ENCODE data around the gene ZNF646. TPM values are rescaled to one million over a fixed set of nuclear protein-coding genes. Genes with fewer than 3 reads are reported as not detected.

The ZNF646 gene
- total and polyA plus RNA-seq, 3 donors from 2014 or later = 68.9 to 80.3 (median 74.0) TPM

DNA sequence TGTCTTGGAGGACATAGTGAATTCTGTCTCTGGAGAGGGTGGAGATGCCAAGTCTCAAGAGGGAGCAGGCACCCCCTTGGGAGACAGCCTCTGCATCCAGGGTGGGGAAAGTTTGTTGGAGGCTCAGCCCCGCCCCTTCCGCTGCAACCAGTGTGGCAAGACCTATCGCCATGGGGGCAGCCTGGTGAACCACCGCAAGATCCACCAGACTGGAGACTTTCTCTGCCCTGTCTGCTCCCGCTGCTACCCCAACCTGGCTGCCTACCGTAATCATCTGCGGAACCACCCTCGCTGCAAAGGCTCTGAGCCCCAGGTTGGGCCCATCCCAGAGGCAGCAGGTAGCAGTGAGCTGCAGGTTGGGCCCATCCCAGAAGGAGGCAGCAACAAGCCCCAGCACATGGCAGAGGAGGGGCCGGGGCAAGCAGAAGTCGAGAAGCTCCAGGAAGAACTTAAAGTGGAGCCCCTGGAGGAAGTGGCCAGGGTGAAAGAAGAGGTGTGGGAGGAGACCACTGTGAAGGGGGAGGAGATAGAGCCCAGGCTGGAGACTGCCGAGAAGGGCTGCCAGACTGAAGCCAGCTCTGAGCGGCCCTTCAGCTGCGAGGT lies 5.2 kb downstream of the ZNF646 start:
- Histone ChIP-seq H3K36me3 (ENCODE audit: low read depth, missing control alignments) (no peaks in the 10 kb centered on the region), H3K27ac (no peak overlapping the region), H3K4me1 (peaks cover 31% of the 10 kb centered on the region), H3K4me3 (no peak overlapping the region), H3K27me3 (no peaks in the 10 kb centered on the region), H3K9me3 (no peaks in the 10 kb centered on the region)
- TF ChIP-seq, protein P1, sequence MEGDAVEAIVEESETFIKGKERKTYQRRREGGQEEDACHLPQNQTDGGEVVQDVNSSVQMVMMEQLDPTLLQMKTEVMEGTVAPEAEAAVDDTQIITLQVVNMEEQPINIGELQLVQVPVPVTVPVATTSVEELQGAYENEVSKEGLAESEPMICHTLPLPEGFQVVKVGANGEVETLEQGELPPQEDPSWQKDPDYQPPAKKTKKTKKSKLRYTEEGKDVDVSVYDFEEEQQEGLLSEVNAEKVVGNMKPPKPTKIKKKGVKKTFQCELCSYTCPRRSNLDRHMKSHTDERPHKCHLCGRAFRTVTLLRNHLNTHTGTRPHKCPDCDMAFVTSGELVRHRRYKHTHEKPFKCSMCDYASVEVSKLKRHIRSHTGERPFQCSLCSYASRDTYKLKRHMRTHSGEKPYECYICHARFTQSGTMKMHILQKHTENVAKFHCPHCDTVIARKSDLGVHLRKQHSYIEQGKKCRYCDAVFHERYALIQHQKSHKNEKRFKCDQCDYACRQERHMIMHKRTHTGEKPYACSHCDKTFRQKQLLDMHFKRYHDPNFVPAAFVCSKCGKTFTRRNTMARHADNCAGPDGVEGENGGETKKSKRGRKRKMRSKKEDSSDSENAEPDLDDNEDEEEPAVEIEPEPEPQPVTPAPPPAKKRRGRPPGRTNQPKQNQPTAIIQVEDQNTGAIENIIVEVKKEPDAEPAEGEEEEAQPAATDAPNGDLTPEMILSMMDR (IDR thresholded peaks at IDR 0.05) = no peak
- no peak for TF ChIP-seq POLR2A (IDR thresholded peaks at IDR 0.05)
- WGBS, 2 donors = 84 to 88% methylated on average over 12 to 13 of the region's 13 CpGs
- intact Hi-C loops (cut with DNase I; ENCODE audit: low total_unique reads) = no loop called here
- DNase-seq = no peak

DNA sequence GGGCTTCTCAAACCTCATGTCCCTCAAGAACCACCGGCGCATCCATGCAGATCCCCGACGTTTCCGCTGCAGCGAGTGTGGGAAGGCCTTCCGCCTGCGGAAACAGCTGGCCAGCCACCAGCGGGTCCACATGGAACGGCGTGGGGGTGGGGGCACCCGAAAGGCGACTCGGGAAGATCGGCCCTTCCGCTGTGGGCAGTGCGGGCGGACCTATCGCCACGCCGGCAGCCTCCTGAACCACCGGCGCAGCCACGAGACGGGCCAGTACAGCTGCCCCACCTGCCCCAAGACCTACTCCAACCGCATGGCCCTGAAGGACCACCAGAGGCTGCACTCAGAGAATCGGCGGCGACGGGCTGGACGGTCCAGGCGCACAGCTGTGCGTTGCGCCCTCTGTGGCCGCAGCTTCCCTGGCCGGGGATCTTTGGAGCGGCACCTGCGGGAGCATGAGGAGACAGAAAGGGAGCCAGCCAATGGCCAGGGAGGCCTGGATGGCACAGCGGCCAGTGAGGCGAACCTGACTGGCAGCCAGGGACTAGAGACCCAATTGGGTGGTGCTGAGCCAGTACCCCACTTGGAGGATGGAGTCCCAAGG lies 5.9 kb downstream of the ZNF646 start:
- 96% methylated on average over 13 to 40 of the region's 40 CpGs for WGBS, 2 donors
- peaks cover 31% of the 10 kb centered on the region for H3K4me1 ChIP-seq
- H3K36me3 ChIP-seq (ENCODE audit: low read depth, missing control alignments) = no peaks in the 10 kb centered on the region
- no peak overlapping the region for H3K4me3 ChIP-seq
- DNase-seq = no peak
- H3K27me3 ChIP-seq = no peaks in the 10 kb centered on the region
- H3K9me3 ChIP-seq = no peaks in the 10 kb centered on the region
- TF ChIP-seq POLR2A (IDR thresholded peaks at IDR 0.05) = no peak
- TF ChIP-seq, protein P1 (IDR thresholded peaks at IDR 0.05) = no peak
- H3K27ac ChIP-seq = no peak overlapping the region
- intact Hi-C loops (cut with DNase I; ENCODE audit: low total_unique reads) = loop anchor here (10.0 kb wide), 1 partner anchor 65 kb away; no protein-coding TSS in a partner anchor

- TF ChIP-seq, protein P1 (IDR thresholded peaks at IDR 0.05) = no peak
- Histone ChIP-seq H3K4me3 (no peak overlapping the region), H3K4me1 (peaks cover 28% of the 10 kb centered on the region), H3K27me3 (no peaks in the 10 kb centered on the region), H3K36me3 (ENCODE audit: low read depth, missing control alignments) (no peaks in the 10 kb centered on the region), H3K27ac (no peak overlapping the region), H3K9me3 (no peaks in the 10 kb centered on the region)
- WGBS, 2 donors = 90 to 96% methylated on average over 2 to 13 of the region's 13 CpGs
- DNase-seq = no peak
- intact Hi-C loops (cut with DNase I; ENCODE audit: low total_unique reads) = loop anchor here (10.0 kb wide), 1 partner anchor 64 kb away; no protein-coding TSS in a partner anchor
Measured at GRCh38 chr16:31080756-31081419, 6.7 kb downstream of the ZNF646 start.

DNA sequence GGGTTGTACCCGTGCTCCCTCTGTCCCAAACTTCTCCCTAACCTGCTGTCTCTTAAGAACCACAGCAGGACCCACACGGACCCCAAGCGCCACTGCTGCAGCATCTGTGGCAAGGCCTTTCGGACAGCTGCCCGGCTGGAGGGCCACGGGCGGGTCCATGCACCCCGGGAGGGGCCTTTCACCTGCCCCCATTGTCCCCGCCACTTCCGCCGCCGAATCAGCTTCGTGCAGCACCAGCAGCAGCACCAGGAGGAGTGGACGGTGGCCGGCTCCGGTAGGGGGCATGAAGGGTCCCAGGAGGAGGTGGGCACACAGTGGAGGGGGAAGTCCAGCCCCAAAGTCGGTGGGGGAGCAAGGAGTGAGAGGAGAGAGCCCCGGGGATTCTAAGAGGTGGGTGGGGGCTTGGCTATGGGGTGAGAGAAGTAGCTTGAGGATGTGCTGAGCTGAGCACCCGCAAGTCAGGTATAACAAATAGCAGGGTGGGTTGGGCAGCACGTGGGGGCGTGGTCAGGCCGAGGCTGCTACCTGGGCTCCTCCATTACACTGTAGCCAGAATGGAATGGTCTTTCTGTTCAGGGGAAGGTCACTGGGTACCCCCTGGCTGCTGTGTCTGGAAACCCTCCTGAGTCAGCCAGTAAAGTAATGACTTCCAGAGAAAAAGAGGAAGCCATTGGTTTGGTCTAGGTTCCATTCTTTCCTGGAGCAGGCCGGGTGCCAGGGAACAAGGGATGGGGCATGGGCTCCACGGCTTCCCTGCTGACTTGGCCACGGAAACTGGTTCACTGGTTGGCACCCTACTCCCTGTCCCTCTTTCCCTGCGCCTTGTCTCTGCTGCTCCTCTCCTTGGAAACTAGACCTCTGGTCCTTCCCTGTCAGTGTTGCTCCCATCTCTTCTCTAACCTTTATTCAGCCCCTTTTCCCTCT lies 7.5 kb downstream of the ZNF646 start:
- H3K27me3 ChIP-seq = no peaks in the 10 kb centered on the region
- H3K27ac ChIP-seq = peak overlapping the region in 1 of 2 donors; percentile 31
- H3K4me1 ChIP-seq = peaks cover 28% of the 10 kb centered on the region
- TF ChIP-seq, protein P1 (IDR thresholded peaks at IDR 0.05) = no peak
- no peak for TF ChIP-seq POLR2A (IDR thresholded peaks at IDR 0.05)
- no peak for DNase-seq
- H3K9me3 ChIP-seq = no peaks in the 10 kb centered on the region
- H3K4me3 ChIP-seq = no peak overlapping the region
- H3K36me3 ChIP-seq (ENCODE audit: low read depth, missing control alignments) = no peaks in the 10 kb centered on the region
- intact Hi-C loops (cut with DNase I; ENCODE audit: low total_unique reads) = loop anchor here (10.0 kb wide), 1 partner anchor 63 kb away; no protein-coding TSS in a partner anchor
- WGBS, 2 donors = 88 to 89% methylated on average over 19 to 26 of the region's 26 CpGs

Data from testis (tissue), 3 donors.